K562 (cell line): ENCODE data around the gene ZNF672. TPM values are rescaled to one million over a fixed set of nuclear protein-coding genes. Genes with fewer than 3 reads are reported as not detected.
A peak's percentile ranks its signal among the peaks of the same experiment; 100 is the strongest.

Experiments used
- BRF1 ChIP-seq: IDR thresholded peaks from 3 replicates; pipeline ENCODE4 v1.6.1; 2011; ENCODE audit warnings: borderline replicate concordance, mild to moderate bottlenecking; ENCODE audit not compliant: insufficient read length; ENCODE audit errors: extremely low read depth
- CBFA2T2 ChIP-seq: fragments of 450-650 bp; conservative IDR thresholded peaks from 2 replicates; pipeline ENCODE4 v1.6.1; 2017; ENCODE audit warnings: mild to moderate bottlenecking
- COPS2 ChIP-seq: fragments of 450-650 bp; conservative IDR thresholded peaks from 2 replicates; pipeline ENCODE4 v1.6.1; 2016; ENCODE audit warnings: mild to moderate bottlenecking, moderate library complexity
- CREM ChIP-seq: IDR thresholded peaks from 2 replicates; pipeline ENCODE4 v1.6.1; 2014; ENCODE audit warnings: antibody characterized with exemption, low read depth
- DMBX1 ChIP-seq: fragments of 250-450 bp; sonication (Bioruptor Pico); IDR thresholded peaks from 2 replicates; pipeline ENCODE4 v1.8.0; 2022; ENCODE audit warnings: inconsistent platforms, mild to moderate bottlenecking, moderate library complexity, borderline replicate concordance
- ELK3 ChIP-seq: fragments of 450-650 bp; formaldehyde crosslinking; IDR thresholded peaks from 2 replicates; pipeline ENCODE4 v1.4.0; 2020; ENCODE audit warnings: mild to moderate bottlenecking
- EP300 ChIP-seq: IDR thresholded peaks from 2 replicates; pipeline ENCODE4 v1.6.1; 2012; ENCODE audit warnings: low read length, improper control_type of control experiment
- EWSR1 ChIP-seq: fragments of 450-650 bp; IDR thresholded peaks from 2 replicates; pipeline ENCODE4 v1.6.1; 2018; ENCODE audit warnings: borderline replicate concordance, mild to moderate bottlenecking, low read depth, moderate library complexity; ENCODE audit not compliant: partially characterized antibody
- FIP1L1 ChIP-seq: fragments of 200-400 bp; formaldehyde crosslinking; IDR thresholded peaks from 2 replicates; pipeline ENCODE4 v1.6.1; 2018; ENCODE audit warnings: mild to moderate bottlenecking, low read depth, low read length; ENCODE audit not compliant: poor library complexity, severe bottlenecking
- GABPB2 ChIP-seq: fragments of 250-450 bp; sonication (Bioruptor Pico); conservative IDR thresholded peaks from 2 replicates; pipeline ENCODE4 v1.5.1; 2021; ENCODE audit warnings: mild to moderate bottlenecking
- HDAC1 ChIP-seq, 2 experiments: fragments of 450-650 bp; IDR thresholded peaks; 2 replicates each; pipeline ENCODE4 v1.6.1; 2016 to 2017; ENCODE audit warnings: inconsistent platforms in 1 of 2, mild to moderate bottlenecking in 1 of 2, moderate library complexity in 1 of 2
- HMGN3 ChIP-seq: IDR thresholded peaks from 2 replicates; pipeline ENCODE4 v1.6.1; 2011; ENCODE audit warnings: borderline replicate concordance, low read depth, mild to moderate bottlenecking, mixed read lengths, low read length; ENCODE audit not compliant: insufficient read length; ENCODE audit errors: extremely low read depth
- ILF3 ChIP-seq: fragments of 450-650 bp; IDR thresholded peaks from 2 replicates; pipeline ENCODE4 v1.6.1; 2018; ENCODE audit warnings: antibody characterized with exemption, mild to moderate bottlenecking, moderate library complexity, borderline replicate concordance
- IRF1 ChIP-seq: sonication (generic); formaldehyde crosslinking; IDR thresholded peaks from 2 replicates; pipeline ENCODE4 v1.8.0; 2022; ENCODE audit warnings: missing genetic modification reagents, mild to moderate bottlenecking, borderline replicate concordance
- MBD2 ChIP-seq: sonication (generic); IDR thresholded peaks from 2 replicates; pipeline ENCODE4 v1.6.1; 2016; ENCODE audit warnings: low read depth, borderline replicate concordance
- NCOA1 ChIP-seq: fragments of 450-650 bp; IDR thresholded peaks from 2 replicates; pipeline ENCODE4 v1.6.1; 2016; ENCODE audit warnings: low read depth
- NFRKB ChIP-seq: fragments of 450-650 bp; IDR thresholded peaks from 2 replicates; pipeline ENCODE4 v1.6.1; 2016; ENCODE audit warnings: low read depth
- TAF1 ChIP-seq: IDR thresholded peaks from 2 replicates; pipeline ENCODE4 v1.6.1; 2011; ENCODE audit warnings: mild to moderate bottlenecking, low read length, moderate library complexity; ENCODE audit not compliant: insufficient read depth, control insufficient read depth, severe bottlenecking; ENCODE audit errors: extremely low read depth
- TAF15 ChIP-seq: fragments of 200-400 bp; formaldehyde crosslinking; IDR thresholded peaks from 2 replicates; pipeline ENCODE4 v1.6.1; 2017; ENCODE audit warnings: mild to moderate bottlenecking, low read depth, low read length, moderate library complexity
- TARDBP ChIP-seq: fragments of 450-650 bp; IDR thresholded peaks from 2 replicates; pipeline ENCODE4 v1.6.1; 2016
- ZNF395 ChIP-seq: fragments of 200-800 bp; sonication (Bioruptor generic); IDR thresholded peaks from 2 replicates; pipeline ENCODE4 v1.6.1; 2017; ENCODE audit warnings: missing genetic modification characterization, missing compliant biosample characterization
- ZNF436 ChIP-seq: fragments of 250-450, 450-650 bp; sonication (Bioruptor Pico); formaldehyde crosslinking; IDR thresholded peaks from 2 replicates; pipeline ENCODE4 v1.7.0; 2020; ENCODE audit warnings: mild to moderate bottlenecking
- ZNF639 ChIP-seq, 2 experiments: fragments of 200-800 bp in 1 of 2; sonication (Bioruptor generic) in 1 of 2; sonication (generic) in 1 of 2; formaldehyde crosslinking in 1 of 2; IDR thresholded peaks in 1 of 2; conservative IDR thresholded peaks in 1 of 2; 2 replicates each; pipeline versions ENCODE4 v1.5.0 to v1.6.1; 2016 to 2020; ENCODE audit warnings: missing compliant biosample characterization in 1 of 2, missing genetic modification characterization in 1 of 2, missing genetic modification reagents in 1 of 2
- polyA plus RNA-seq, 8 experiments: library from polyadenylated mRNA; depleted of rRNA in 4 of 8; stranded (reverse) in 5 of 8; unstranded in 3 of 8; fragments of >200 nt; fragmentation: Nextera tagmentation in 2 of 8; fragmentation: Illumina TruSeq in 1 of 8; extraction: Ambion mirVana in 2 of 8; extraction: Trizol in 1 of 8; gene quantifications; 2 replicates each; pipeline versions ENCODE4 v1.2.1 to v1.2.3, GENCODE V29; 2011 to 2014; ENCODE audit warnings: inconsistent platforms in 1 of 8, missing spikeins in 1 of 8
- total RNA-seq, 7 experiments: library from RNA; depleted of rRNA in 6 of 7; stranded (reverse); fragments of >200 nt in 6 of 7; fragmentation: Illumina TruSeq in 2 of 7; extraction: Trizol in 2 of 7; gene quantifications; 2 replicates each; pipeline versions ENCODE4 v1.2.1 to v1.2.3, GENCODE V29; 2011 to 2021; ENCODE audit warnings: low replicate concordance in 1 of 7

Gene ZNF672
- total and polyA plus RNA-seq, 9 of the 15 experiments (the other 6 are each of a cell fraction or from before 2014, with no cell fraction given) = 1.9 to 57.9 (median 24.1) TPM

- TF ChIP-seq FIP1L1 = no peak
- peak in 1 of 2 experiments; percentile 73; a peak in 2 of 4 replicates for TF ChIP-seq HDAC1 (IDR thresholded peaks at IDR 0.05)
- no peak for TF ChIP-seq EP300
- TF ChIP-seq GABPB2 (CRISPR knock-in tag) = no peak
- TF ChIP-seq DMBX1 = no peak
- TF ChIP-seq NFRKB = 0 out of 2 replicates have a peak, but pooled peaks have one; percentile 23
- TF ChIP-seq CBFA2T2 = no peak
- no peak for TF ChIP-seq MBD2
- no peak for TF ChIP-seq IRF1 (CRISPR knock-in tag)
- TF ChIP-seq ELK3 (CRISPR knock-in tag) = no peak
- TF ChIP-seq HMGN3 = no peak
- no peak for TF ChIP-seq EWSR1
- TF ChIP-seq TAF15 = no peak
- TF ChIP-seq ZNF639 (CRISPR knock-in tag; conservative IDR thresholded peaks at IDR 0.05 in 1 of 2, IDR thresholded peaks at IDR 0.05 in 1 of 2) = no peak
- TF ChIP-seq ILF3 = no peak
- no peak for TF ChIP-seq TAF1
- TF ChIP-seq COPS2 = no peak
- 0 out of 2 replicates have a peak, but pooled peaks have one; percentile 10 for TF ChIP-seq CREM
- TF ChIP-seq NCOA1 = 0 out of 2 replicates have a peak, but pooled peaks have one; percentile 29
- no peak for TF ChIP-seq TARDBP
- no peak for TF ChIP-seq BRF1
- TF ChIP-seq ZNF436 (CRISPR knock-in tag) = no peak
- TF ChIP-seq ZNF395 (CRISPR knock-in tag) = no peak
Observed at GRCh38 chr1:248890549-248891498, 52.8 kb downstream of the ZNF672 start (continued).
